ENCODE data around the gene TRPM5. TPM values are rescaled to one million over a fixed set of nuclear protein-coding genes. Genes with fewer than 3 reads are reported as not detected.

The TRPM5 gene
- total and polyA plus RNA-seq, 7 donors = not detected

DNA sequence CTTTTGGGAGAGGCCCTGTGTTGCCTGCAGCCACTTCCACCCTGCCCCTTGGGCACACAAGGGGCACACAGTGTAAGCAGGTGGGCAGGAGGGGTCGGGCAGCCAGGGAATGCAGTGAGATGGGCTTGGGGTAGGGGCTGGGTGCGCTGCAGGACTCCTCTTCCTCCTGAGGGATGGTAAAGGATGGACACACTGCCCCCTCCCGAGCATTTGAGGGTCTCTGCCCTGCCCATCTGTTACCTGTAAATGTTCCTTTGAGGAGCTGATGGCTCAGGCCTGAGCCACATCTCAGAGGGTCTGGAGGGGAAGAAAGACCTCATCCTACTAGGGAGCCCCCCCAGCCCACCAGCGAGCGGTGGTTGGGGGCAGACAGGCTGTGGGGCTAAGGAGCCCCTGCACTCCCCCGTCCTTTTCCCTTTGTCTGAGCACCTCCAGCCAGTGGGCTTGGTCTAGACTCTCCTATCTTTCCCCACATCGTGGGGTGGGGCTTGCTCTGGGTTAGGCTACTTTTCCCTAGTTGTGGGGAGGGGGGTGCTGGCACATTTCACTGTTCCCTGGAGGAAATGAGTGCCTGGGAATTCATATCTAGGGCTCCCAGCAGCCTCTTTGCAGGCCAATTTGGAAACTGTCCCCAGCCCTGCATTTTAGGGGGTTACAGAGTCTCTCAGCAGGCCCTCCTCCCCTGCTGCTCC, 45.5 kb downstream of the TRPM5 start:
- intact Hi-C loops (cut with DNase I) = loop anchor here in 1 of 2 donors (2.0 kb wide), 1 partner anchor 16 kb away; no protein-coding TSS in a partner anchor
- WGBS, 3 donors = 48 to 59% (median 54%) methylated on average over 7 of the region's 7 CpGs
- H3K4me1 ChIP-seq = peaks cover 25% of the 10 kb centered on the region
- H3K4me3 ChIP-seq = peak overlapping the region; percentile 86
- no peak for DNase-seq
- H3K27ac ChIP-seq = peak overlapping the region; percentile 98
- no peaks in the 10 kb centered on the region for H3K27me3 ChIP-seq (ENCODE audit: insufficient read depth in 3 of 3, low read length in 2 of 3)
- peaks cover 0 to 57% of the 10 kb centered on the region in 2 donors for H3K36me3 ChIP-seq (ENCODE audit: insufficient read depth in 1 of 2, low read depth in 1 of 2)
- H3K9me3 ChIP-seq = no peaks in the 10 kb centered on the region
- ATAC-seq = no peak
- TF ChIP-seq, protein P1, sequence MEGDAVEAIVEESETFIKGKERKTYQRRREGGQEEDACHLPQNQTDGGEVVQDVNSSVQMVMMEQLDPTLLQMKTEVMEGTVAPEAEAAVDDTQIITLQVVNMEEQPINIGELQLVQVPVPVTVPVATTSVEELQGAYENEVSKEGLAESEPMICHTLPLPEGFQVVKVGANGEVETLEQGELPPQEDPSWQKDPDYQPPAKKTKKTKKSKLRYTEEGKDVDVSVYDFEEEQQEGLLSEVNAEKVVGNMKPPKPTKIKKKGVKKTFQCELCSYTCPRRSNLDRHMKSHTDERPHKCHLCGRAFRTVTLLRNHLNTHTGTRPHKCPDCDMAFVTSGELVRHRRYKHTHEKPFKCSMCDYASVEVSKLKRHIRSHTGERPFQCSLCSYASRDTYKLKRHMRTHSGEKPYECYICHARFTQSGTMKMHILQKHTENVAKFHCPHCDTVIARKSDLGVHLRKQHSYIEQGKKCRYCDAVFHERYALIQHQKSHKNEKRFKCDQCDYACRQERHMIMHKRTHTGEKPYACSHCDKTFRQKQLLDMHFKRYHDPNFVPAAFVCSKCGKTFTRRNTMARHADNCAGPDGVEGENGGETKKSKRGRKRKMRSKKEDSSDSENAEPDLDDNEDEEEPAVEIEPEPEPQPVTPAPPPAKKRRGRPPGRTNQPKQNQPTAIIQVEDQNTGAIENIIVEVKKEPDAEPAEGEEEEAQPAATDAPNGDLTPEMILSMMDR (IDR thresholded peaks at IDR 0.05) = no peak

DNA sequence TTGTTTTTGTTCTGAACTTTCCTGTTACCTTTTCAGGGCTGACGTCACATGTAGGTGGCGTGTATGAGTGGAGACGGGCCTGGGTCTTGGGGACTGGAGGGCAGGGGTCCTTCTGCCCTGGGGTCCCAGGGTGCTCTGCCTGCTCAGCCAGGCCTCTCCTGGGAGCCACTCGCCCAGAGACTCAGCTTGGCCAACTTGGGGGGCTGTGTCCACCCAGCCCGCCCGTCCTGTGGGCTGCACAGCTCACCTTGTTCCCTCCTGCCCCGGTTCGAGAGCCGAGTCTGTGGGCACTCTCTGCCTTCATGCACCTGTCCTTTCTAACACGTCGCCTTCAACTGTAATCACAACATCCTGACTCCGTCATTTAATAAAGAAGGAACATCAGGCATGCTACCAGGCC, 47.3 kb downstream of the TRPM5 start:
- ATAC-seq (no peak), DNase-seq (no peak)
- Histone ChIP-seq H3K4me3 (no peak overlapping the region), H3K27ac (no peak overlapping the region), H3K27me3 (ENCODE audit: insufficient read depth in 3 of 3, low read length in 2 of 3) (no peaks in the 10 kb centered on the region), H3K36me3 (ENCODE audit: insufficient read depth in 1 of 2, low read depth in 1 of 2) (peaks cover 0 to 46% of the 10 kb centered on the region in 2 donors), H3K9me3 (no peaks in the 10 kb centered on the region), H3K4me1 (peaks cover 21% of the 10 kb centered on the region)
- 81 to 89% (median 87%) methylated on average over 12 of the region's 12 CpGs for WGBS, 3 donors
- intact Hi-C loops (cut with DNase I) = no loop called here
- TF ChIP-seq, protein P1 (IDR thresholded peaks at IDR 0.05) = no peak

DNA sequence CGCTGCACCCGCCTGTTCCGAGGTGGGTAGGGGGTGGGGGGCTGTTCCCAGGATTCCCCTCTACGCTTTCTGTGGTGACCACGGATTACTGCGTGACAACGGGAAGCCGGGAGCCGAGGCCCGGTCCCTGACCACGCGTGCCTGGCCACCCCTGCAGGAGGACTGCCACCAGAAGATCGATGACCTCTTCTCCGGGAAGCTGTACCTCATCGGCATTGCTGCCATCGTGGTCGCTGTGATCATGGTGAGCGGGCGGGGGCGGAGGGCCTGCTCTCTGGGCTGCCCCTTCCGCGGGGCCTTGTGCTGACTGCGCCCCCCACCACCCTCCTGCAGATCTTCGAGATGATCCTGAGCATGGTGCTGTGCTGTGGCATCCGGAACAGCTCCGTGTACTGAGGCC, 47.8 kb downstream of the TRPM5 start:
- ATAC-seq (no peak), DNase-seq (no peak)
- Histone ChIP-seq H3K27ac (no peak overlapping the region), H3K4me3 (no peak overlapping the region), H3K9me3 (no peaks in the 10 kb centered on the region), H3K4me1 (peaks cover 15% of the 10 kb centered on the region), H3K36me3 (ENCODE audit: insufficient read depth in 1 of 2, low read depth in 1 of 2) (peaks cover 0 to 52% of the 10 kb centered on the region in 2 donors), H3K27me3 (ENCODE audit: insufficient read depth in 3 of 3, low read length in 2 of 3) (no peaks in the 10 kb centered on the region)
- TF ChIP-seq, protein P1 (IDR thresholded peaks at IDR 0.05) = no peak
- WGBS, 3 donors = 85 to 90% (median 88%) methylated on average over 26 of the region's 26 CpGs
- intact Hi-C loops (cut with DNase I) = no loop called here

DNA sequence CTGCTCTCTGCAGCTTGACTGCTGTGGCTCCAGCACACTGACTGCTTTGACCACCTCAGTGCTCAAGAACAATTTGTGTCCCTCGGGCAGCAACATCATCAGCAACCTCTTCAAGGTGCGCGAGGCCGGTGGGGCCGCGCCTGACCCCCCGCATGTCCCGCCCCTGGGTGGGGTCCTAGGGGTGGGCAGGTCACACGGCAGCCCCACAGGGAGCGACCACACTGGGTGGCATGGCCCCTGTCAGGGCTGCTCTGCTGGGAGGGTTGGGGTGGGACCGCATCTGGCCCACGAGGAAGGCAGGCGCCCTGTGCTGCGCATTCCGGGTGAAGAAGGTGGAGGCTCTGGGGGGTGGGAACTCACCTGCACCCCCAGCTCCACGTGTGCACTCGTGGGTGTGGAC, 48.5 kb downstream of the TRPM5 start:
- WGBS, 3 donors = 87 to 91% (median 88%) methylated on average over 17 of the region's 17 CpGs
- no peak overlapping the region for H3K4me3 ChIP-seq
- peaks cover 12% of the 10 kb centered on the region for H3K4me1 ChIP-seq
- H3K36me3 ChIP-seq (ENCODE audit: insufficient read depth in 1 of 2, low read depth in 1 of 2) = peaks cover 0 to 58% of the 10 kb centered on the region in 2 donors
- intact Hi-C loops (cut with DNase I) = no loop called here
- DNase-seq (no peak), ATAC-seq (no peak)
- no peaks in the 10 kb centered on the region for H3K27me3 ChIP-seq (ENCODE audit: insufficient read depth in 3 of 3, low read length in 2 of 3)
- no peaks in the 10 kb centered on the region for H3K9me3 ChIP-seq
- TF ChIP-seq, protein P1 (IDR thresholded peaks at IDR 0.05) = no peak
- no peak overlapping the region for H3K27ac ChIP-seq
